ENCODE results near the gene SUGP2.

DNA sequence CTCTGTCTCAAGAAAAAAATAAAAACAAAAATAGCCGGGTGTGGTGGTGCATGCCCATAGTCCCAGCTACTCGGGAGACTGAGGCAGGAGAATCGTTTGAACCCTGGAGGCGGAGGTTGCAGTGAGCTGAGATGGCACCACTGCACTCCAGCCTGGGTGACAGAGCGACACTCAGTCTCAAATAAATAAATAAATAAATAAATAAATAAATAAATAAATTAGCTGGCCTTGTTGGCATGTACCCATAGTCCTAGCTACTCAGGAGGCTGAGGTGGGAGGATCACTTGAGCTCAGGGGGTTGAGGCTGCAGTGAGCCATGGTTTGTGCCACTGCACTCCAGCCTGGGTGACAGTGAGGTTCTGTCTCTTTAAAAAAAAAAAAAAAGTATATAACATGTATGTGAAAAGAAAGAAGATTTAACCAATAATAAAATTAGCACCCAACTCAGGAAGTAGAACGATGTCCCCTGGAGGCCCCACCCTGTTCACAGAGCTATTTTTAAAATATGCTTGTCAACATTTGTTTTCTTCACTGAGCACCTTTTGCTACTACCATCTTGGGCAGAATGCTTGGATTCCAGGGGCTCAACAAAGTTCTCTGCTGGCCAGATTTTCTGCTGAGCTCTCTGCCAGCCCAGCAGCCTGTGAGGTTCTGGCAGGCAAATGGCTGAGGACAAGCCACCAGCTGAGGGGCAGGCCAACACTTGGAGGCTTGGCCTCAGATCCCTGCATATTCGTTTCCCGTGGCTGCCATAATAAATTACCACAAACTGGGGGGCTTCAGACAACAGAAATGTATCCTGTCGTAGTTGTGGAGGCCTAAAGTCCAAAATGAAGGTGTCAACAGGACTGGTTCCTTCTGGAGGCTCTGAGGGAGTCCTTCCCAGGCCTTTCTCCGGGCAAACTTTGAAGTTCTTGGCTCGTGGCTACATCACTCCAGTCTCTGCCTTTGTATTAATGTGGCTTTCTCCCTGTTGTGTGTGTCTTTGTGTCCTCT lies 35.6 kb upstream of the SUGP2 start:
- no peak for TF ChIP-seq POLR2A (IDR thresholded peaks at IDR 0.05)
- no peak for TF ChIP-seq EP300 (IDR thresholded peaks at IDR 0.05)
- TF ChIP-seq, protein P1, sequence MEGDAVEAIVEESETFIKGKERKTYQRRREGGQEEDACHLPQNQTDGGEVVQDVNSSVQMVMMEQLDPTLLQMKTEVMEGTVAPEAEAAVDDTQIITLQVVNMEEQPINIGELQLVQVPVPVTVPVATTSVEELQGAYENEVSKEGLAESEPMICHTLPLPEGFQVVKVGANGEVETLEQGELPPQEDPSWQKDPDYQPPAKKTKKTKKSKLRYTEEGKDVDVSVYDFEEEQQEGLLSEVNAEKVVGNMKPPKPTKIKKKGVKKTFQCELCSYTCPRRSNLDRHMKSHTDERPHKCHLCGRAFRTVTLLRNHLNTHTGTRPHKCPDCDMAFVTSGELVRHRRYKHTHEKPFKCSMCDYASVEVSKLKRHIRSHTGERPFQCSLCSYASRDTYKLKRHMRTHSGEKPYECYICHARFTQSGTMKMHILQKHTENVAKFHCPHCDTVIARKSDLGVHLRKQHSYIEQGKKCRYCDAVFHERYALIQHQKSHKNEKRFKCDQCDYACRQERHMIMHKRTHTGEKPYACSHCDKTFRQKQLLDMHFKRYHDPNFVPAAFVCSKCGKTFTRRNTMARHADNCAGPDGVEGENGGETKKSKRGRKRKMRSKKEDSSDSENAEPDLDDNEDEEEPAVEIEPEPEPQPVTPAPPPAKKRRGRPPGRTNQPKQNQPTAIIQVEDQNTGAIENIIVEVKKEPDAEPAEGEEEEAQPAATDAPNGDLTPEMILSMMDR (IDR thresholded peaks at IDR 0.05), result no peak
- TF ChIP-seq POLR2AphosphoS5 (IDR thresholded peaks at IDR 0.05), result no peak
